GM12875 (cell line): Measurements from ENCODE around the gene TRIM66.

Experiments used
- H3K4me3 ChIP-seq: one replicate; pipeline ENCODE4 v1.5.1; 2011; ENCODE audit warnings: low read depth, low read length, control low read depth
- CTCF ChIP-seq: IDR thresholded peaks from 2 replicates; pipeline ENCODE4 v1.5.1; 2011; ENCODE audit warnings: low read depth, mild to moderate bottlenecking, control low read depth, inconsistent platforms, low read length, moderate library complexity, borderline replicate concordance; ENCODE audit not compliant: insufficient read depth

TRIM66 gene

GRCh38 chr11:8719721-8720120, 37.3 kb upstream of the TRIM66 start:
- no peak overlapping the region for H3K4me3 ChIP-seq
- no peak for TF ChIP-seq CTCF

DNA sequence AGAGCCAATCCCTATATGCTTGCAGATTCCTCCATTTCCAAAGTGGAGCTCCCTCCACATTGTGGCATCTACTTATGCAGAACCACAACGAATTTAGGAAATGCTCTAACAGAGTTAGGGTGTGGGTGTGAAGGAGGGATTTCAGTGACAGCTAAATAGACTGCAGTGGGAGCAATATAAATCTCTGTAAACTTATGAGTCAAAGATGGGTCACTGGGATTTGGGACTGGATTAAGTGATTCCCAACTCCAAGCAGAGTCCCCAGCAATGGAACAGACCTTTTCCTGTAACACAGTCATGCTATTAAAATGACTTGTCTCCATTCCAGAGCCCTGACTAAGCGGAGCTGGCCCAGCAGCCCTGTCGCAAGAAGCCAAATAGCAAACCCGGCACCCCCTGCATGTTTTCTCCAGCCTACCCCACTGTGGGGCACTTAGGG, 36.8 kb upstream of the TRIM66 start:
- H3K4me3 ChIP-seq: no peak overlapping the region

GRCh38 chr11:8717876-8718753, 35.6 kb upstream of the TRIM66 start:
- H3K4me3 ChIP-seq: no peak overlapping the region
- no peak for TF ChIP-seq CTCF

More for the DNA sequence above, 36.8 kb upstream of the TRIM66 start:
- no peak for TF ChIP-seq CTCF

DNA sequence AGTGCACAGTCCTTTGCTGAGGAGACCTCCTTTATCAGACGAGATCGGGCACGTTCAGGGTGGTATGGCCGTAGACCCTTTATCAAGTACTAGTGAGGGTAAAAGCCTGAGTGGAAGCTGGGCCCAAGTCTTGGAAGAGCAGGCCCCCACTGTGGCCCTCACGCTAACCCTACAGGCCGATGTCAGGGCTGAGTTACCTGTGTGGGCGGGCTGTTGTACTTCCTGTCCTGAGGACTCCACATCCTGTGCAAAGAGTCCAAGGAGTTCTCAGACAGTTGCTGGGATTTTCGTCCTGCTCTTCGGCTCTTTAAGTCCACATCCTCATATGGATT, 35.0 kb upstream of the TRIM66 start:
- no peak overlapping the region for H3K4me3 ChIP-seq

DNA sequence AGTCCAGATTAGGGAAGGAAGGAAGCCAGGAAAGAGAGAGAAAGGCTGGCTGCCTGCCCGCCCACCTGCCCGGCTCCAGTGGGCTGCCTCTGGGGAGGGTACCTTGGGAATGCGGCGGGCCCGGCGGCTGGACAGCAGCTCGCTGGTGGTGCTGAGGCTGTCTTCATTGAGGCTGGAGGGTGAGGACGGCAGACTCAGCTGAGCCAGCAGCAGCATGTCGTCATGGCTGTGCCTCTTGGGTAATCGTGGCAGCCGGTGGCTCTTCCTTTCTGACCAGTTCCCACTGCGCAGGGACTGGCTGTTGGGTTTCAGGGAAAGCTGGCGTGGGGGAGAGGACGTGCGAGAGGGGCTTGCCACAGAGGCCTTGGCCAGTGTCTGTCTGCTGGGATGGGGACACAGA, 33.0 kb upstream of the TRIM66 start:
- no peak for TF ChIP-seq CTCF
- H3K4me3 ChIP-seq: no peak overlapping the region

More for the DNA sequence above, 35.0 kb upstream of the TRIM66 start:
- TF ChIP-seq CTCF: no peak

GRCh38 chr11:8714622-8715225, 32.3 kb upstream of the TRIM66 start:
- no peak overlapping the region for H3K4me3 ChIP-seq

More at GRCh38 chr11:8714622-8715225, 32.3 kb upstream of the TRIM66 start:
- no peak for TF ChIP-seq CTCF
